ENCODE data around the gene HTR2C.

- TF ChIP-seq CTCF (IDR thresholded peaks at IDR 0.05; ENCODE audit: low read depth, low read length) (no peak), EZH2phosphoT487 (IDR thresholded peaks at IDR 0.05; ENCODE audit: low read depth) (no peak)
Observed at GRCh38 chrX:114712466-114712865, 128.6 kb downstream of the HTR2C start.

Data from OCI-LY3 (cell line).